ENCODE results near the gene SUB1.
"Not testable (repeated sequence)": the region's sequence is repeated elsewhere in the genome, so short reads cannot be mapped to it uniquely, and the experiment has no call there.

- TF ChIP-seq CTCF (IDR thresholded peaks at IDR 0.05; ENCODE audit: insufficient read depth, low read depth, low read length); EZH2 (IDR thresholded peaks at IDR 0.05; ENCODE audit: insufficient read depth, low read length): not testable (repeated sequence)
These were observed 11.9 kb upstream of the SUB1 start for GRCh38 chr5:32573481-32573854.
